K562 treated with DMSO at 1 percent for 12 hours (cell line): ENCODE results near the gene RETREG1. TPM values are rescaled to one million over a fixed set of nuclear protein-coding genes. Genes with fewer than 3 reads are reported as not detected.

Experiments used
- total RNA-seq: library from RNA; unstranded; fragments of 300-600 nt; gene quantifications from 2 replicates; pipeline ENCODE4 v1.2.3, GENCODE V29; 2022; ENCODE audit not compliant: insufficient read depth

Gene RETREG1, protein sequence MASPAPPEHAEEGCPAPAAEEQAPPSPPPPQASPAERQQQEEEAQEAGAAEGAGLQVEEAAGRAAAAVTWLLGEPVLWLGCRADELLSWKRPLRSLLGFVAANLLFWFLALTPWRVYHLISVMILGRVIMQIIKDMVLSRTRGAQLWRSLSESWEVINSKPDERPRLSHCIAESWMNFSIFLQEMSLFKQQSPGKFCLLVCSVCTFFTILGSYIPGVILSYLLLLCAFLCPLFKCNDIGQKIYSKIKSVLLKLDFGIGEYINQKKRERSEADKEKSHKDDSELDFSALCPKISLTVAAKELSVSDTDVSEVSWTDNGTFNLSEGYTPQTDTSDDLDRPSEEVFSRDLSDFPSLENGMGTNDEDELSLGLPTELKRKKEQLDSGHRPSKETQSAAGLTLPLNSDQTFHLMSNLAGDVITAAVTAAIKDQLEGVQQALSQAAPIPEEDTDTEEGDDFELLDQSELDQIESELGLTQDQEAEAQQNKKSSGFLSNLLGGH
- not detected in 2 replicates for total RNA-seq

DNA sequence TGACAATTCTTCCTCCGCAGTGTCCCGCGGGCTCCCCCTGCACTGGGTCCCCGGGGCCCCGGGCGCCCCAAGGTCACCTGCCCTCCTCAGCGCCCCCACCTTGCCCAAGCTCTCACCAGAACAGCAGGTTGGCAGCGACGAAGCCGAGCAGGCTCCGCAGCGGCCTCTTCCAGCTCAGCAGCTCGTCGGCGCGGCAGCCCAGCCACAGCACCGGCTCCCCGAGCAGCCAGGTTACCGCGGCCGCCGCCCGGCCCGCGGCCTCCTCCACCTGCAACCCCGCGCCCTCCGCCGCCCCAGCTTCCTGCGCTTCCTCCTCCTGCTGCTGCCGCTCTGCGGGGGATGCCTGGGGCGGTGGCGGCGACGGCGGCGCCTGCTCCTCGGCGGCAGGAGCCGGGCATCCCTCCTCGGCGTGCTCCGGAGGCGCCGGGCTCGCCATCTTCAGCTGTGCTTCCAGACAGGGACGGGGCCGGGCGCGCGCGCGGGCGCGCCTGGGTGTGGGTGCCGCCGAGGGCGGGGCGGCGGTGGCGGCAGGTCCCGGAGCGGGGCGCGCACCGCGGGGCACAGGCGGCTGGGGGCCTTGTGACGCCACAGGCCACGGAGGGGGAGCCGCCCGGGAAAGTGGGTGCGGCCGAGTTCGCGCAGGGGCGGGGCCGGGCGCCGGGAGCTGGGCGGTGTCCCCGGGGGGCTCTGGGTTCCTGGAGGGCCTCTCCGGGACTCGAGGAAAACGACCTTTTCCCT lies at the start of gene RETREG1:
Gene RETREG1 (minus strand): TSS at position 462 of the 738 bp plus-strand sequence. CDS start 26 bp downstream, at position 436.

DNA sequence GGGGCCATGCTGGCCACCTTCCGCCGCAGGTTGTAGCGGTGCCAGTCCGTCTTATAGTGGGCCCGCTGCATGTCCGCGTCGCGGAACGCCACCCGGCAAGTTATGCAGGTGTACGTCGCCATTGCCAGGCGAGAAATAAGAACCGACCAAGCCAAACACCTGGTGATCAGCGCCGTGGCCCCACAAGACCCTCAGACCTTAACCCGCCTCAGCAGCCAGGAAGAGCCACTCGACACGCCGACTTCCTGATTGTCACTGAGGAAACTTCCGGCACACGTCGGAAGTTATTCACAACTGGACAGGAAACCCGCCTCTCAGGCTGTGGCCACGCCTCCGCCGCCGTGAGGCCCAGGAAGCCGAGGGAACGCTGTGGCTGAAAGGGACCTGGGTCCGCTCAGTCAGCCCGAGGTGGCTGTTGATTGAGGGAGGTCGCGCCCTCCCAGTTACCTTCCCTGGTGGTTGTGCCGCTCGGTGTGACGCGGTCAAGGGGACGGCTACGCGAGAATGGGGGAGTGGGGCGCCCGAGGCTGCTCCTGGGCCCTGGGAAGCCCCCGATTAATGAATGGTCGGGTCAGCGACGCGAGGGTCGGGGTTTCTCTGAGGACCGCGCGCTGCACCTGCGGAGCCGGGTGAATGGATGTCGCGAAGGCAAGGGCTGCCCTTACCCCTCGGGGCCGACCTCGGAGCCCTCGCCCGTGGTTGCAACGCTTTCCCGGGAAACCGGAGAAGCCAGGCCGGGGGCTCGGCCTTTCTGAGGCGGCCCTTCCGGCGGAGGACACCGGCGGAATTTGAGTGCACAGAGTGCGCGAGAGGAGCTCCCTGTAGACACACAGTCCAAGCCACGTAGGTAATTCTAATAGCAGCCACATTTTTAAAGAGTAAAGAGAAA lies 151.0 kb downstream of the RETREG1 start, which contains the start of gene ZNF622:
Gene ZNF622 (minus strand): TSS at position 257 of the 889 bp plus-strand sequence. CDS start 135 bp downstream, at position 122.

Other genes starting within 250 kb of the RETREG1 start
- 56.8 and 62.7 TPM in 2 replicates for gene ZNF622, start 151.2 kb downstream of the RETREG1 start, total RNA-seq